GM11168 (cell line): ENCODE results near the gene ILDR2.

Experiments
- in situ Hi-C: fragments of 300-500 bp; cut with MboI; formaldehyde crosslinking; loops from one replicate; pipeline ENCODE4 v1.12.0; 2022; ENCODE audit warnings: low sequenced_read_pairs; ENCODE audit not compliant: unreplicated experiment

ILDR2 gene

DNA sequence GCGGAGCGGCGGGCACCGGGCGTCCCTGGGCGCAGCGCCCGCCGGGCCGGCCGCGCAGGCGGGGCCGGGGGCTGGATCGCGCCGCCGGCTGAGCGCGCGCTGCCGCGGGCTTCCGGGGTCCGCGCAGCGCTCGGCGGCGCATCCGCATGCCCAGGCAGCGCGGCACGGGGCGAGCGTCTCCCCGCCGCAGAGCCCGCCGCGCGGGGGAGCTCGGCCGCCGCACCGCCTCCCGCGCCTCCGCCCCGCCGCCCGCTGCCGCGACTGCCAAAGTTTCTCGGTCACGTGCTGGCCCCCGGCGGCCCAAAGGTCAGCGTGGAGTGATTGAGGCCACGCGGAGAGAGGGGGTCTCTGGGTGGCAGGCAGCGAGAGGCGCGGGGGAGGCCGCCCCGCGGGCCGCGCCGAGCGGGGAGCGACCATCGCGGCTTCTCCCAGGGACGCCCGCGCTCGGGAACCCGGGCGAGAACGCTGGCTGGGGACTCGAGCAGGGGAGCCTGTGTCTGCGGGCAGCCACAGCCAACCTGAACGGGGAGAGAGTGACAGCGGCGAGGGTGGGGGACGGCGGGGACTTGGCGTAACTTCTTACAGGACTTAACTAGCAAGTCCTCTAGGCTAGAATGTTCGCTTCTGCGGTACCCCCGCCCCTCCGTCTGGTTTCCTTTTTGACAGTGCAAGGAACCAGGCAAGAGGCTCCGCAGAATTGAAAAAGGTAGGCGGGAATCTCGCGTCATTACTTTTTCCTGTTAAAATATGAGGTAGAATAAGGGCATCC, at the start of gene ILDR2:
Gene ILDR2 (minus strand): TSS at position 180 of the 769 bp plus-strand sequence. CDS start 272 bp downstream, outside the sequence.
- in situ Hi-C loops, result no loop called here

DNA sequence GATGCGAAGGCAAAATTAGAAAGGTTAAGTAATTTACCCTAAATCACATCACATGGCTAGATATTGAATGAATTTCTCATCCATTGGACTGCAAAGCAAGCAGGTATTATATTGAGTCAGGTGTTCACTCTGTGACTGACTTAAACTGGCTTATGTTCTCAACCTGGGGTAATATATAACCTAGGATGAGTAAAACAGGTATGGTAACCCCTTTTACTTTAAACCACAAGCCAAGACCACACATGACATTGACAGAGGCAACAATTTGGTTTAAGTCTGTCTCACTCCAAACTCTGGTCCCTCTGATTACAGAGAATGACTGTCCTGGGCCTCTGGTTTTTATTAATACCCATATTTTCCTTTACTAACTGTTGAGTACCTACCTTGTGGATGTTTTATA, 47.0 kb upstream of the ILDR2 start:
- in situ Hi-C loops, result no loop called here

GRCh38 chr1:167016100-167016750, 40.9 kb upstream of the ILDR2 start:
- in situ Hi-C loops, result no loop called here

DNA sequence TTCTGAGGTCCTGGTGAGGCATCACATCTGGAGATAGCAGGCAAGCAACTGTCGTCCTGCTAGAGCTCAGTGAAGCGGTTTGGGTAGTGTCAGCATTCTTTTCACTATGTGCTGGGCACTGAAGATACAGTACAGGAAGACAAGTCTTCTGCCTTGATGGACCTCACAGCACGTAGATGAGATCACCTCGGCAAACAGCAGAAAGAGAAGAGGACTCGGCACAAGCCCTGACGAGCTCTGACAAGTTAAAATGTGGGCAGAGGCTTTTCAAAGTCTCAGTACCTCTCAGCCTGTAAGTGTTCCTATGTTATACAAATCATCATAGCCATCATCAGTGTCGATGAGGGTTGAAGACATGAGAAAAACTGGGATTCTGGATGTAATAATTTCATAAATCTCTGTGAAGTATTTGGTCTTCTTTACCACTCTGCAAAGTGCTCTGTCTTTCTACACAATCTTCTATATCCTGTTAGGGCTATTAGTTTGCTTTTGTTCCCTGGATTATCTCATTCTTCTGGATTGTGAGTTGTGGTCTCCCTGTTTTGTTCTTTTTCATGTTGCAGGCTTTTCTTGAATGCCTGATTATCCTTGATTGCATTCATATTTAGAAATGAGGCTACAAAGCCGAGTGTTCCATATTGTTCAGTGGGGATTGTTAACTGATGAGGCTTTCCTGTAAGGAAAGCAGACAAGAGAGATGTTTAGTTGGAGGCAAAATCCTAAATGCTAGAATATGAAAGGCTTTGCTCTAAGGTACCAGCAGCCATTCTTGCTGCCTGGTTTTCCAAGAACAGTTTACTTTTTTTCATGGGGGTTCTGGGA, 38.0 kb upstream of the ILDR2 start:
- in situ Hi-C loops, result no loop called here

GRCh38 chr1:167012570-167012969, 37.2 kb upstream of the ILDR2 start:
- in situ Hi-C loops, result no loop called here

GRCh38 chr1:167011560-167012191, 36.3 kb upstream of the ILDR2 start:
- in situ Hi-C loops, result no loop called here

DNA sequence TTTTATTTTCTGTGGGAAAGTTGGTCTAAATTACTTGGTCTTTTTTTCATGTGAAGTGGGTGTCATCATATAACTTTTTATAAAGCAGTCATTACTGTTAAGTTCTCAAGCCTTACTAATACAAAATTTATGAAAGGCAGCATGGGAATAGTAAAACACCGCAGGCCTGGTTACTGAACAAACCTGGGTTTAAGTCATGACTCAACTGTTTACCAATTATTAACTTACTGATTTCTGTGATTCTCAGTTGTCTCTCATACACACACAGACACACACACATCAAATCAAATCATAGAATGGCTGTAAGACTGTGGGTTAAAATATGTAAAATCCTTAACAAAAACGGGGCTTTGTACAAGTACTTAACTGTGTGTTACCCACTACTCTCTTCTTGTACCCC, 28.4 kb upstream of the ILDR2 start:
- in situ Hi-C loops, result no loop called here

DNA sequence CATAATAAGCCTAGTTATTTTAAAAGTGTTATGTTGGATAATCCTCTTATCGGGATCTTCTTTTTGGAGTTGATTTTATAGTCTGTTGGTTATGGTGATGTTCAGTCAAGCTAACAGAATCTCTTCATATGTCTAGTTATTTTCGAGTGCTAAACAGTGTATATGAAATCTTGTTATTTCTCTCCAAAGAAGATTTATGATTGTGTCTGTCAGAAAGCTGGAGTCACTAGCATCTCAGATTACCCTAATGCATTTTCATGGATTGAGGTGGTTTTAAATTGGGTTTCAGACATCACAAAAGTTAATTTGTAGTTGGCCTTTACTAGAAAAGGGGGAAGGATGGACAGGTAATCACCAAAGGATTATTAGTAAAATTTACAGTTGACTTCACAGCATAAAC, 27.0 kb upstream of the ILDR2 start:
- in situ Hi-C loops, result no loop called here

- in situ Hi-C loops, result no loop called here
Measured at GRCh38 chr1:167000546-167000945, 25.2 kb upstream of the ILDR2 start.

GRCh38 chr1:166999500-167000055, 24.2 kb upstream of the ILDR2 start:
- in situ Hi-C loops, result no loop called here

- in situ Hi-C loops, result no loop called here
Measured at GRCh38 chr1:166999075-166999474, 23.7 kb upstream of the ILDR2 start.

- in situ Hi-C loops, result no loop called here
Measured at GRCh38 chr1:166988974-166989515, 13.7 kb upstream of the ILDR2 start, which contains the start of gene MAEL. MAEL (plus strand) TSS chr1:166989280; CDS start chr1:166989353, 73 bp downstream.

DNA sequence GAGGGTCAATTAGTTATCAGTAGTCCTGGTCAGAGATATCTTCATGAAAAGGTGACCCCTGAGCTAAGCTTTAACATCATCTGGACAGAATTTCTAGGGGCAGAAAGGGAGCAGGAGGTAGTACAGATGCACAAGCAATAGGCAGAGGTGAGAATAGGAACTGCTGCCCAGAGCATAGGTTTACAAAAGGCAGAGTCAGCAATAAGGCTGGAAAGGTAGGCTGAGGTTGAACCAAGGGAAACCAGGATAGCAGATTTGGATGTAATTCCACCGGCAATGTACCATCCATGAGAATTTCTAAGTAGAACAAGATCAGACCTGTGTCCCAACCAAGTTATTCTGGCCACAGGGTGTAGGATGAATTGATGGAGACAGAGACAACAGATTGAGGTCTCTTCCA, 6.2 kb upstream of the ILDR2 start:
- in situ Hi-C loops, result no loop called here

- in situ Hi-C loops, result no loop called here
Measured at GRCh38 chr1:166980818-166981217, 5.5 kb upstream of the ILDR2 start.

- in situ Hi-C loops, result no loop called here
Measured at GRCh38 chr1:166980383-166980782, 5.0 kb upstream of the ILDR2 start.

- in situ Hi-C loops, result no loop called here
Measured at GRCh38 chr1:166978821-166979220, 3.5 kb upstream of the ILDR2 start.

- in situ Hi-C loops, result no loop called here
Measured at GRCh38 chr1:166977951-166978350, 2.6 kb upstream of the ILDR2 start.

- in situ Hi-C loops, result no loop called here
Measured at GRCh38 chr1:166974647-166975345, 544 bp downstream of the ILDR2 start.

GRCh38 chr1:166972826-166973225, 2.5 kb downstream of the ILDR2 start:
- in situ Hi-C loops, result no loop called here
